ENCODE measurements around the gene TULP4. TPM values are rescaled to one million over a fixed set of nuclear protein-coding genes. Genes with fewer than 3 reads are reported as not detected.

Gene TULP4
- total RNA-seq, 2 donors from 2014 or later, result 111 to 119 TPM

- Histone ChIP-seq H3K4me3 (no peak overlapping the region), H3K27me3 (replicated peaks; ENCODE audit: insufficient read depth) (no peaks in the 10 kb centered on the region), H3K27ac (no peak overlapping the region), H3K36me3 (no peaks in the 10 kb centered on the region), H3K9me3 (no peaks in the 10 kb centered on the region), H3K4me1 (replicated peaks) (no peaks in the 10 kb centered on the region)
- TF ChIP-seq POLR2AphosphoS5 (IDR thresholded peaks at IDR 0.05) (no peak), POLR2A (IDR thresholded peaks at IDR 0.05) (no peak)
- TF ChIP-seq, protein P1, sequence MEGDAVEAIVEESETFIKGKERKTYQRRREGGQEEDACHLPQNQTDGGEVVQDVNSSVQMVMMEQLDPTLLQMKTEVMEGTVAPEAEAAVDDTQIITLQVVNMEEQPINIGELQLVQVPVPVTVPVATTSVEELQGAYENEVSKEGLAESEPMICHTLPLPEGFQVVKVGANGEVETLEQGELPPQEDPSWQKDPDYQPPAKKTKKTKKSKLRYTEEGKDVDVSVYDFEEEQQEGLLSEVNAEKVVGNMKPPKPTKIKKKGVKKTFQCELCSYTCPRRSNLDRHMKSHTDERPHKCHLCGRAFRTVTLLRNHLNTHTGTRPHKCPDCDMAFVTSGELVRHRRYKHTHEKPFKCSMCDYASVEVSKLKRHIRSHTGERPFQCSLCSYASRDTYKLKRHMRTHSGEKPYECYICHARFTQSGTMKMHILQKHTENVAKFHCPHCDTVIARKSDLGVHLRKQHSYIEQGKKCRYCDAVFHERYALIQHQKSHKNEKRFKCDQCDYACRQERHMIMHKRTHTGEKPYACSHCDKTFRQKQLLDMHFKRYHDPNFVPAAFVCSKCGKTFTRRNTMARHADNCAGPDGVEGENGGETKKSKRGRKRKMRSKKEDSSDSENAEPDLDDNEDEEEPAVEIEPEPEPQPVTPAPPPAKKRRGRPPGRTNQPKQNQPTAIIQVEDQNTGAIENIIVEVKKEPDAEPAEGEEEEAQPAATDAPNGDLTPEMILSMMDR (IDR thresholded peaks at IDR 0.05), result no peak
- intact Hi-C loops (cut with DNase I), result no loop called here
- no peak for DNase-seq (ENCODE audit: low spot score)
These were observed 48.8 kb downstream of the TULP4 start for GRCh38 chr6:158361068-158361467.

DNA sequence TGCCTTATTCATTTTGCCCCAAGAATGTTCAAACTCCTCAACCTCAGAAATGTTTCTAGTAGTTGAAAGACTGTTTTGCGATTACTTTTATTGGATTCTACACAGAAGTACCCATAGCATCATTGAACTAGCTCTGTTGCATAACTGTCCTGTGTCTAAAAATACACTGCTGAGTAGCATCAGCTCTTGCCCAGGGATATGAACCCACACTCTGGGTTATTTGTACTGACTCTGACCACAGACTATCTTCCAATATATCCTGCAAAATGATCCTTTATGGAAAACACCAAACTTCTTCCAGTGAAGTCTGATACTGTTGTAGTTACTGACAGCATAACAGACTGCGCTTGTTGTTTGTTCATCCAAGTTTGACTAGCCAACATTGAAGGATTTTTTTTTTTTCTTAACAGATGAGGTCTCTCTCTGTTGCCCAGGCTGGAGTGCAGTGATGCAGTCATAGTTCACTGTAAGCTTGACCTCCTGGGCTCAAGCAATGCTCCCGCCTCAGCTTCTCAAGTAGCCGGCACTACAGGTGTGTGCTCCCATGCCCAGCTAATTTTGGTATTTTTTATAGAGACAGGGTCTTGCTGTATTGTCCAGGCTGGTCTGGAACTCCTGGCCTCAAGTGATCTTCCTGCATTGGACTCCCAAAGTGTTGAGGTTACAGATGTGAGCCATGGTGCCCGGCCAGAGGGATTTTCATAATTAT lies 49.9 kb downstream of the TULP4 start:
- 85% methylated on average over 5 of the region's 5 CpGs for WGBS
- no peaks in the 10 kb centered on the region for H3K27me3 ChIP-seq (replicated peaks; ENCODE audit: insufficient read depth)
- no peaks in the 10 kb centered on the region for H3K9me3 ChIP-seq
- TF ChIP-seq POLR2AphosphoS5 (IDR thresholded peaks at IDR 0.05) (no peak), POLR2A (IDR thresholded peaks at IDR 0.05) (no peak)
- TF ChIP-seq, protein P1 (IDR thresholded peaks at IDR 0.05), result no peak
- H3K4me1 ChIP-seq (replicated peaks), result no peaks in the 10 kb centered on the region
- DNase-seq (ENCODE audit: low spot score), result no peak
- intact Hi-C loops (cut with DNase I), result no loop called here
- no peaks in the 10 kb centered on the region for H3K36me3 ChIP-seq
- H3K4me3 ChIP-seq, result no peak overlapping the region
- H3K27ac ChIP-seq, result no peak overlapping the region

- H3K4me3 ChIP-seq, result no peak overlapping the region
- intact Hi-C loops (cut with DNase I), result no loop called here
- TF ChIP-seq, protein P1 (IDR thresholded peaks at IDR 0.05), result no peak
- H3K27me3 ChIP-seq (replicated peaks; ENCODE audit: insufficient read depth), result no peaks in the 10 kb centered on the region
- DNase-seq (ENCODE audit: low spot score), result no peak
- no peaks in the 10 kb centered on the region for H3K4me1 ChIP-seq (replicated peaks)
- H3K36me3 ChIP-seq, result no peaks in the 10 kb centered on the region
- H3K27ac ChIP-seq, result no peak overlapping the region
- H3K9me3 ChIP-seq, result no peaks in the 10 kb centered on the region
- 96% methylated on average over 6 of the region's 6 CpGs for whole genome bisulfite sequencing
These were observed 54.1 kb downstream of the TULP4 start for GRCh38 chr6:158366363-158366762.

DNA sequence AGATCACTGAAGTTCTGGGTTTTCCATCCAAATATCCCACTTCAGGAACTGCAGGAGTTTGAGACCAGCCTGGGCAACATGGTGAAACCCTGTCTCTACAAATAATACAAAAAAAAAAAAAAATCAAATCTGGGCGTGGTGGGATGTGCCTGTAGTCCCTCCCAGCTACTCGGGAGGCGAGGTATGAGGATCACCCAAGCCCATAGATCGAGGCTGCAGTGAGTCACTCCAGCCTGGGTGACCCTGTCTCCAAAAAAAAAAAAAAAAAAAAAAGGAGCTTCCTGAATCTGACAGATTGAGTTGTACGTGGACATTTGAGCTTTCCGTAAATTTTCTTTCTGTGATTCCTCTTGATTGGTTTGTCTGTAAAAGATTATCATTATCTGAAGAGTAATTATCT lies 55.6 kb downstream of the TULP4 start:
- Histone ChIP-seq H3K36me3 (no peaks in the 10 kb centered on the region), H3K4me1 (replicated peaks) (no peaks in the 10 kb centered on the region), H3K27me3 (replicated peaks; ENCODE audit: insufficient read depth) (no peaks in the 10 kb centered on the region), H3K4me3 (no peak overlapping the region), H3K27ac (no peak overlapping the region), H3K9me3 (no peaks in the 10 kb centered on the region)
- TF ChIP-seq, protein P1 (IDR thresholded peaks at IDR 0.05), result no peak
- TF ChIP-seq POLR2A (IDR thresholded peaks at IDR 0.05) (no peak), POLR2AphosphoS5 (IDR thresholded peaks at IDR 0.05) (no peak)
- intact Hi-C loops (cut with DNase I), result no loop called here
- 92% methylated on average over 6 of the region's 6 CpGs for WGBS
- no peak for DNase-seq (ENCODE audit: low spot score)

DNA sequence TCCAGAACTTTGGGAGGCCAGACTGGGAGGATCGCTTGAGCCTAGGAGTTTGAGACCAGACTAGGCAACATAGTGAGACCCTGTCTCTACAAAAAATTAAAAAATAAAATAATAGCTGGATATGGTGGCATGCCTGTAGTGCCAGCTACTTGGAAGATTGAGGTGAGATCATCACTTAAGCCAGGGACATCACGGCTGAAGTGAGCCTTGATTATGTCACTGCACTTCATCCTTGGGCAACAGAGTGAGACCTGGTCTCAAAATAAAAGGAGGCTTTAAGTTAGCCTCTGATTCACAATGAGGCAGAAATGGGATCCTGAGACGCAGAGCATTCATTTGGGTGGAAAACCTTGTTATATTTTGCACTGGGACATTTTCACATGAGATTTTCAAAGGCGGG lies 57.0 kb downstream of the TULP4 start:
- no peak for TF ChIP-seq POLR2AphosphoS5 (IDR thresholded peaks at IDR 0.05)
- WGBS, result 98% methylated on average over 4 of the region's 4 CpGs
- H3K36me3 ChIP-seq, result no peaks in the 10 kb centered on the region

More for the DNA sequence above, 57.0 kb downstream of the TULP4 start:
- Histone ChIP-seq H3K27me3 (replicated peaks; ENCODE audit: insufficient read depth) (no peaks in the 10 kb centered on the region), H3K4me3 (no peak overlapping the region), H3K4me1 (replicated peaks) (no peaks in the 10 kb centered on the region), H3K27ac (no peak overlapping the region), H3K9me3 (no peaks in the 10 kb centered on the region)
- no peak for DNase-seq (ENCODE audit: low spot score)
- intact Hi-C loops (cut with DNase I), result no loop called here

Data from prostate gland (tissue), 2 donors.